Stimulated activated CD8-positive, alpha-beta memory T cell treated with anti-CD3 and anti-CD28 coated beads, Interleukin-2, amount 100 ng/mL, for 48 hours (primary cell): ENCODE data around the gene ZNF169.
"Not testable (repeated sequence)": the region's sequence is repeated elsewhere in the genome, so short reads cannot be mapped to it uniquely, and the experiment has no call there.

Source experiments
- DNase-seq, 2 donors: peaks; one replicate each; pipeline ENCODE4 v3.0.0-alpha.2; 2020; ENCODE audit warnings: low read depth in 2 of 2

Gene ZNF169

GRCh38 chr9:94259077-94259862 is at the start of gene ZNF169:
Gene ZNF169, plus strand, starts transcription at chr9:94259298. Its CDS starts 19,515 bp downstream, at chr9:94278813.
- DNase-seq: peak; percentile 82 to 86

GRCh38 chr9:94210616-94211603 is 48.2 kb upstream of the ZNF169 start:
- no peak for DNase-seq

- no peak for DNase-seq
Observed at GRCh38 chr9:94212091-94212490, 47.0 kb upstream of the ZNF169 start.

- DNase-seq: no peak
Observed at GRCh38 chr9:94212531-94212930, 46.6 kb upstream of the ZNF169 start.

GRCh38 chr9:94213511-94214124 is 45.5 kb upstream of the ZNF169 start:
- peak; percentile 45 to 50 for DNase-seq

GRCh38 chr9:94222870-94223269 is 36.2 kb upstream of the ZNF169 start:
- DNase-seq: no peak

GRCh38 chr9:94225413-94225812 is 33.7 kb upstream of the ZNF169 start:
- DNase-seq: not testable (repeated sequence)

GRCh38 chr9:94228616-94229015 is 30.5 kb upstream of the ZNF169 start:
- no peak for DNase-seq

- no peak for DNase-seq
Observed at GRCh38 chr9:94232428-94232827, 26.7 kb upstream of the ZNF169 start.

GRCh38 chr9:94241098-94241497 is 18.0 kb upstream of the ZNF169 start:
- not testable (repeated sequence) for DNase-seq

- DNase-seq: no peak
Observed at GRCh38 chr9:94245651-94246050, 13.4 kb upstream of the ZNF169 start.

GRCh38 chr9:94250456-94250855 is 8.6 kb upstream of the ZNF169 start:
- DNase-seq: no peak

GRCh38 chr9:94256007-94256406 is 3.1 kb upstream of the ZNF169 start:
- DNase-seq: no peak

- not testable (repeated sequence) for DNase-seq
Observed at GRCh38 chr9:94265626-94266402, 6.7 kb downstream of the ZNF169 start.

- DNase-seq: no peak
Observed at GRCh38 chr9:94269264-94269663, 10.2 kb downstream of the ZNF169 start.

GRCh38 chr9:94270009-94270408 is 10.9 kb downstream of the ZNF169 start:
- no peak for DNase-seq

GRCh38 chr9:94277029-94277428 is 17.9 kb downstream of the ZNF169 start:
- not testable (repeated sequence) for DNase-seq

- DNase-seq: no peak
Observed at GRCh38 chr9:94277885-94278536, 18.9 kb downstream of the ZNF169 start.

- no peak for DNase-seq
Observed at GRCh38 chr9:94280409-94280989, 21.4 kb downstream of the ZNF169 start.

GRCh38 chr9:94281101-94281500 is 22.0 kb downstream of the ZNF169 start:
- no peak for DNase-seq
